GM19025 (cell line): Measurements from ENCODE around the gene ZNF644.
"Not testable (repeated sequence)": the region's sequence is repeated elsewhere in the genome, so short reads cannot be mapped to it uniquely, and the experiment has no call there.

ENCODE experiments used
- ATAC-seq: cut with Tn5 transposase; IDR thresholded peaks from one replicate; pipeline ENCODE4 v1.9.1; 2021; ENCODE audit warnings: mild to moderate bottlenecking, low read depth, moderate library complexity; ENCODE audit not compliant: unreplicated experiment

The ZNF644 gene

DNA sequence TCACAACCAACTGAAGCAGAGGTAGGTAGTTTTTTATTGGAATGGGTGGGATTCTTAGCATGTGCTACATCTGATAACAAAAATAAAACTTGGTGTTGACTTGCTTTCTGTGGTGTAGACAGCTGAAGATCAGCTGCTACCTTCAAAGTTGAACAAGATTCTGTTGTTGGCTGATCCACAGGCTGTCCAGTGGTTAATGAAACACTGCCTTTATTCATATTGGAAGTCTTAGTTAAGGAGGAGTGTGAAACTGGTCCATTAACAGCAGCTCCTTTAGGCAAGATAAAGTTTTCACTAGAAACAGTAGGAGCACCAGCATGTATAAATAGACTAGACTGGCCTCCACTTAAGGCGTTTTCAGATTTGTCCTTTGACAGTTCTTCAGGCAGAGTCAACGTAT is 81.1 kb downstream of the ZNF644 start:
- ATAC-seq, result no peak

DNA sequence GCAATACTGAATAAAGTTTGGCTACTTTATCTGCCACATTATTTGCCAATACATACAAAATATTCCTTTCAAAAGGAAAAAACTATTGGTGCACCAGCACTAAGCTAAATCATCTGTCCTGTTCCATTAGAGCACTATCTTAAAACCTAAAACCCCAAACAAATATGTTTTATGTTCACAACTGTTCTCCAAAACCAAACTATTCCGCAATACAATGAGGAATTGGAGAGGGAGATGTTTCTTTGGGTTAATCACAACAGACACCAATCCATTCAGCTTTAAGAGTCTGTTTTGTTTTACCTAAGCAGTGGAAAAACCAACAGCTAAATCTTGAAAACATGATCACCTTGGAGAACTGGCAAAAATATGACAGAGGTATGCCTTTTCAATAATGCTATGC is 85.1 kb downstream of the ZNF644 start:
- no peak for ATAC-seq

- ATAC-seq, result no peak
Observed at GRCh38 chr1:90936061-90936460, 85.8 kb downstream of the ZNF644 start.

- ATAC-seq, result not testable (repeated sequence)
Observed at GRCh38 chr1:90928231-90928630, 93.6 kb downstream of the ZNF644 start.

GRCh38 chr1:90927674-90928073 is 94.2 kb downstream of the ZNF644 start:
- ATAC-seq, result not testable (repeated sequence)

GRCh38 chr1:90926971-90927370 is 94.9 kb downstream of the ZNF644 start:
- no peak for ATAC-seq

DNA sequence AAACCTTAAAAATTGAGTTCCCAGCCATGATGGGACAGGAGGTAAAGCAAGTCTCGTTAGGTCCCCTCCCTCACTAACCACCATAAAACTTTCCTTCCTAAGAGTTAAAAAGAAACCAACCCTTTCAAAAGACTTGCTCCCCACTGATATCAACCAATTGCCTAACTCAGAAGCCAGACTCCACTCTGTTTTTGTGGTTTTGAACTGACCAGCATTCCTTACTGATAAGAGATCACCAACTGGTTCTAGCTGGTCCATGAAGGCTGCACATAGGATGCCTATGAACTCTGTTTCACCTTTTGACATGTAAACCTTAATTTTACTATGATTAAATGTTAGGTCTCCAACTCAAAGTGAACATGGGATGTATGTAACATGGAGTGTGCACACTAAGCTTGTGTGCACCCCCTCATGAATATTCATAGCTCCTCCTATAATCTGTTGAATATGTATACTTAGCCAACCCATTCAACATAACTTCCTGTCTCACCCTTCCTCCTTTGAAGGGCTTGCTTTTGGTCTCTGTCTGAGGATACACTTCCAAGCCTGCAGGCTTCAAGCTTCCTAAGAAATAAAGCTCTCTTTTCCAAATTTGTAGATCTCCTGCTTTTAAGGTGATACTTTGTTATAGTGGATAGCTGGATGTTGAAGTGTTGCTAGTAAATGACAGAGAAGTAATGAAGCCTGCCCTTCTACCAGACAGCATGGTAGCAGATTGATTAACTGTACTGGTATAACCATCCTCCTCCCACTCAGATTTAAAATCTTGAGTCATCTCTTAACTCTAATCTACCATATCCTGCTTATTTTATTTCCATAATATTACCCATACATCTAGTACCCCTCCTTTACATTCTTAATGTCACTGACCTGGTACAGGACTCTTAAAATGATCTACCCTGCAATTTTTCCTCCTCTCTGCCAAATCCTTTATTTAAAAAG is 95.6 kb downstream of the ZNF644 start:
- ATAC-seq, result no peak

- ATAC-seq, result no peak
Observed at GRCh38 chr1:90924982-90925381, 96.9 kb downstream of the ZNF644 start.

DNA sequence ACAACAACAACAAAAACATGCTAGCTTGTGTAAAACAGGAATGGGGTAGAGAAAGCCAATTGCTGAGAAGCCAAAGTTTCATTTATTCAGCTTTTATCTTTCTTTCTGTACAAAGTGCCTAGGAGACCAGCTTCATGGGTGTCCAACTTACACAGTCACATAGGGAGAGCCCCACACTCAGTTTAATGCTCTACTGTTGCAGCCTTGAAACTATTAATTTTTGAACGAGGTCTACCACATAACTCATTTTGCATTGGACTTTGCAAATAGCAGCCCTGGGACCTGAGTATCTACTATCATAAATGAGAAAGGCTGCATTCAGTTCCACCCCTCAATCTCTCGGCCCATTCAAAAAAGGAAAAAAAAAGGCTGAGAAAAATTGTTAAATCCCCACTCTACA is 98.8 kb downstream of the ZNF644 start:
- no peak for ATAC-seq

- ATAC-seq, result no peak
Observed at GRCh38 chr1:90922202-90922601, 99.6 kb downstream of the ZNF644 start.

DNA sequence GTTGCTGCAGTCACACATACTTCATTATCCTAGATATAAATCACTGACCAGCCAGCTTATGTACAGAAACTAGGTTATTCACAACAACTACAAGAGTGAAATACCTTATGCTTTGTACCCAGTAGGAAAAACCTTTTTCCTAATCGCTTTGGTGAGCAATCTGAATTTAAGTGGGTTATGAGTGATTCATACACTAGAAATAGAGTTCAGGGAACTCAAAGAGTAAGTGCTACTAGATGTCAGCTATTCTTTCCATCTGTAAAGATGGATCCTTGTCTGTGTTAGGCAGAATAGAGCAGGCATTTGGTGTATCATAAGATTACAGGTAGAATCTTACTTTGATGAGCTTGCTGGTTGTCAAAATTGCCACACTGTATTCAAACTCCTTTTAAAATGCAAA is 101.9 kb downstream of the ZNF644 start:
- no peak for ATAC-seq

- ATAC-seq, result no peak
Observed at GRCh38 chr1:90919190-90919719, 102.6 kb downstream of the ZNF644 start.

- no peak for ATAC-seq
Observed at GRCh38 chr1:90911353-90911752, 110.5 kb downstream of the ZNF644 start.

- ATAC-seq, result no peak
Observed at GRCh38 chr1:90902672-90903071, 119.2 kb downstream of the ZNF644 start.

GRCh38 chr1:90899263-90899662 is 122.6 kb downstream of the ZNF644 start:
- ATAC-seq, result no peak

GRCh38 chr1:90893679-90894078 is 128.2 kb downstream of the ZNF644 start:
- ATAC-seq, result not testable (repeated sequence)

GRCh38 chr1:90892884-90893283 is 129.0 kb downstream of the ZNF644 start:
- ATAC-seq, result not testable (repeated sequence)

- not testable (repeated sequence) for ATAC-seq
Observed at GRCh38 chr1:90892196-90892595, 129.6 kb downstream of the ZNF644 start.

DNA sequence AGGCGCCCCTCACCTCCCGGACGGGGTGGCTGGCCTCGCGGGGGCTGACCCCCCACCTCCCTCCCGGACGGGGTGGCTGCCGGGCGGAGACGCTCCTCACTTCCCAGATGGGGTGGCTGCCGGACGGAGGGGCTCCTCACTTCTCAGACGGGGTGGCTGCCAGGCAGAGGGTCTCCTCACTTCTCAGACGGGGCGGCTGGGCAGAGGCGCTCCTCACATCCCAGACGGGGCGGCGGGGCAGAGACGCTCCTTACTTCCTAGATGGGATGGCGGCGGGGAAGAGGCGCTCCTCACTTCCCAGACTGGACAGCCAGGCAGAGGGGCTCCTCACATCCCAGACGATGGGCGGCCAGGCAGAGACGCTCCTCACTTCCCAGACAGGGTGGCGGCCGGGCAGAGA is 130.1 kb downstream of the ZNF644 start:
- ATAC-seq, result not testable (repeated sequence)

GRCh38 chr1:90882221-90882620 is 139.6 kb downstream of the ZNF644 start:
- no peak for ATAC-seq

DNA sequence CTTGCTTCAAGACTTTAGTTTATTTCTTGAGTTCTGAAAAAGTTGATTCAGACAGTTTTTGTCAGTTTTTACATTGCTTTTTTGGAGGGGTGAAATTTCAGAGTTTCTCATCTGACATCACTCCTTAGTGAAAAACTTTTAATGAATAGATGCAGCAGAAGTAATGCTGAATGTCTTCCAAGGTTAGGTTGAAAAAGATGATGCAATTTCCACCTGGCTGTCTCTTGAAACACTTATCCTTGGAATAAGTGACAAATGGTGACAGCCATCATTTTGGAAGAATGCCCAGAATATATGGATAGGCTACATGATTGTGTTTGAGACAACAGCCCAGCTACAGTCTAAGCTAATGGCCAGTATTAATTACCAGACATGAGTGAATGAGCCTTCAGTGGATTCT is 140.8 kb downstream of the ZNF644 start:
- ATAC-seq, result no peak

- no peak for ATAC-seq
Observed at GRCh38 chr1:90879281-90879680, 142.6 kb downstream of the ZNF644 start.
